Measurements from ENCODE around the gene ADARB1. TPM values are rescaled to one million over a fixed set of nuclear protein-coding genes. Genes with fewer than 3 reads are reported as not detected.
A peak's percentile ranks its signal among the peaks of the same experiment; 100 is the strongest.

Gene ADARB1
- total and polyA plus RNA-seq, 2 of the 4 experiments (the other 2 are of a cell fraction) = 39.8 to 47.3 TPM

- Histone ChIP-seq H3K4me1 (ENCODE audit: control insufficient read depth, insufficient read depth, low read length) (peaks cover 32% of the 10 kb centered on the region), H2AK5ac (ENCODE audit: low read depth, low read length) (peak overlapping the region; percentile 45; the same call in 1 of the 2 replicates), H2AFZ (replicated peaks; ENCODE audit: low read length, poor library complexity) (no peak overlapping the region), H3K4me3 (ENCODE audit: insufficient read depth, low read depth, low read length) (no peak overlapping the region), H3K14ac (replicated peaks; ENCODE audit: low read depth, low read length) (0 out of 2 replicates have a peak overlapping the region, but pooled peaks have one; percentile 7), H3K9ac (ENCODE audit: low read depth, low read length) (no peak overlapping the region), H3K27me3 (ENCODE audit: control insufficient read depth, insufficient read depth, low read length) (no peaks in the 10 kb centered on the region), H2BK15ac (ENCODE audit: low read depth, low read length) (no peak overlapping the region), H3K4me2 (ENCODE audit: low read depth, low read length) (no peak overlapping the region), H3K23ac (ENCODE audit: low read depth, low read length) (no peak overlapping the region; the same call in 1 of the 2 replicates), H4K5ac (ENCODE audit: low read depth, low read length) (no peak overlapping the region), H3K27ac (ENCODE audit: insufficient read depth, low read length) (no peak overlapping the region; the same call in 1 of the 2 replicates), H3K9me1 (ENCODE audit: insufficient read depth, low read length) (peaks cover 6% of the 10 kb centered on the region), H4K8ac (ENCODE audit: low read depth in 2 of 2, low read length in 2 of 2) (no peak overlapping the region), H4K20me1 (ENCODE audit: insufficient read depth, low read length) (peaks cover 90% of the 10 kb centered on the region), H2BK20ac (ENCODE audit: low read depth, low read length) (no peak overlapping the region), H3K18ac (ENCODE audit: low read depth, low read length) (no peak overlapping the region), H3K56ac (ENCODE audit: extremely low read depth, insufficient read depth, low read length) (no peak overlapping the region), H3K79me1 (ENCODE audit: low read depth in 1 of 2, low read length in 2 of 2) (peaks cover 39 to 85% of the 10 kb centered on the region in 2 experiments), H4K91ac (ENCODE audit: insufficient read depth, low read depth, low read length) (no peak overlapping the region), H2BK5ac (ENCODE audit: low read depth, low read length, poor library complexity, severe bottlenecking) (no peak overlapping the region), H3K36me3 (ENCODE audit: control insufficient read depth, insufficient read depth, low read length) (peaks cover 44% of the 10 kb centered on the region), H2AK9ac (replicated peaks; ENCODE audit: low read depth, low read length, poor library complexity) (no peak overlapping the region), H3K4ac (ENCODE audit: low read depth, low read length) (no peak overlapping the region), H2BK120ac (ENCODE audit: low read depth, low read length) (no peak overlapping the region), H3K9me3 (ENCODE audit: control insufficient read depth, insufficient read depth, low read length) (no peaks in the 10 kb centered on the region)
- in situ Hi-C loops (cut with MboI; ENCODE audit: low sequenced_read_pairs) (no loop called here), dilution Hi-C loops (cut with HindIII; ENCODE audit: low sequenced_read_pairs, unreplicated experiment) (no loop called here), intact Hi-C loops (cut with micrococcal nuclease) (loop anchor here (5.0 to 10.0 kb wide), 4 partner anchors 174 to 331 kb away; partner anchors contain the start of genes PTTG1IP and UBE2G2)
- CTCF ChIA-PET = interaction anchor here (1.1 to 2.8 kb wide), 4 partner anchors 8 to 173 kb away, joined by 3 to 13 read pairs (median 6); no protein-coding TSS in a partner anchor
- BruUV-seq (replicated peaks) = no TSS peak
- DNase-seq (no peak), ATAC-seq (ENCODE audit: low read depth) (no peak)
- TF ChIP-seq NFE2L2 (IDR thresholded peaks at IDR 0.05; ENCODE audit: low read depth, low read length) = no peak
- TF ChIP-seq SMC3 (IDR thresholded peaks at IDR 0.05; ENCODE audit: low read depth, low read length) = no peak
- TF ChIP-seq CEBPB (IDR thresholded peaks at IDR 0.05; ENCODE audit: low read depth, low read length) = no peak
- no peak for TF ChIP-seq ELK1 (IDR thresholded peaks at IDR 0.05; ENCODE audit: borderline replicate concordance, low read depth, low read length)
- no peak for TF ChIP-seq CHD1 (IDR thresholded peaks at IDR 0.05; ENCODE audit: low read depth, low read length)
- TF ChIP-seq BHLHE40 (IDR thresholded peaks at IDR 0.05; ENCODE audit: low read depth, low read length) = no peak
- TF ChIP-seq MXI1 (IDR thresholded peaks at IDR 0.05; ENCODE audit: borderline replicate concordance, low read depth, low read length) = no peak
- TF ChIP-seq RAD21 (IDR thresholded peaks at IDR 0.05; ENCODE audit: low read length) = no peak
- no peak for TF ChIP-seq CTCF (conservative IDR thresholded peaks at IDR 0.05; ENCODE audit: low read depth, low read length)
- no peak for TF ChIP-seq RCOR1 (IDR thresholded peaks at IDR 0.05; ENCODE audit: insufficient replicate concordance, low read length)
- no peak for TF ChIP-seq MAZ (IDR thresholded peaks at IDR 0.05; ENCODE audit: borderline replicate concordance, low read depth, low read length)
- no peak for TF ChIP-seq USF2 (IDR thresholded peaks at IDR 0.05; ENCODE audit: low read depth, low read length)
- no peak for TF ChIP-seq MAFK (IDR thresholded peaks at IDR 0.05; ENCODE audit: low read depth, low read length)
- WGBS, 2 experiments (ENCODE audit: extremely low coverage in 2 of 2, insufficient read length in 1 of 2) = 88% methylated on average over 4 of the region's 9 CpGs; no CpG with 5 or more reads in 1 of the 2 experiments
- POLR2A ChIA-PET (ENCODE audit: unreplicated experiment) = no interaction called here
These were observed 61.5 kb downstream of the ADARB1 start for GRCh38 chr21:45135868-45136267.

Data from IMR-90 (cell line).